ENCODE results near the gene CSMD2.

- TF ChIP-seq CTCF (IDR thresholded peaks at IDR 0.05) (no peak), POLR2A (IDR thresholded peaks at IDR 0.05) (no peak)
These were observed 234.5 kb downstream of the CSMD2 start for GRCh38 chr1:33930346-33931110.
